Muscle of leg (tissue), 11 donors: ENCODE data around the gene NEGR1. TPM values are rescaled to one million over a fixed set of nuclear protein-coding genes. Genes with fewer than 3 reads are reported as not detected.
A peak's percentile ranks its signal among the peaks of the same experiment; 100 is the strongest.

Source experiments
- DNase-seq: peaks from one replicate; pipeline ENCODE4 v3.0.0; 2013
- H3K27ac ChIP-seq: one replicate; pipeline ENCODE4 v1.5.1; 2013; ENCODE audit warnings: mild to moderate bottlenecking, low read length, control low read depth
- H3K27me3 ChIP-seq: one replicate; pipeline ENCODE4 v1.6.1; 2013; ENCODE audit warnings: low read length; ENCODE audit not compliant: control insufficient read depth, insufficient read depth
- H3K36me3 ChIP-seq: one replicate; pipeline ENCODE4 v1.6.1; 2013; ENCODE audit warnings: low read length; ENCODE audit not compliant: control insufficient read depth, insufficient read depth
- H3K4me1 ChIP-seq: one replicate; pipeline ENCODE4 v1.6.1; 2013; ENCODE audit warnings: low read length; ENCODE audit not compliant: control insufficient read depth, insufficient read depth
- H3K4me3 ChIP-seq: one replicate; pipeline ENCODE4 v1.5.1; 2013; ENCODE audit warnings: low read length, control low read depth
- H3K9me3 ChIP-seq: replicated peaks from 2 replicates; pipeline ENCODE4 v1.6.1; 2013; ENCODE audit warnings: low read depth, low read length; ENCODE audit not compliant: control insufficient read depth
- WGBS: methylation state at CpG from one replicate; pipeline ENCODE4 v1.1.5; 2013; ENCODE audit warnings: missing lambda C conversion rate; ENCODE audit not compliant: insufficient coverage; 5-methylcytosine and 5-hydroxymethylcytosine counted together
- polyA plus RNA-seq, 8 donors: library from polyadenylated mRNA; unstranded; fragments of 120-200 nt; gene quantifications; one replicate each; pipeline versions ENCODE4 v1.2.1 to v1.2.3, GENCODE V29; 2013; ENCODE audit warnings: inconsistent platforms in 1 of 8, low replicate concordance in 1 of 8; ENCODE audit not compliant: insufficient read length in 8 of 8, insufficient read depth in 1 of 8
- total RNA-seq: library from RNA; stranded (reverse); fragments of 120-200 nt; gene quantifications from one replicate; pipeline ENCODE4 v1.2.4, GENCODE V29; 2013

NEGR1 gene
- total and polyA plus RNA-seq, 9 donors: 15.5 to 24.1 (median 22.1) TPM

- no peak overlapping the region for H3K4me3 ChIP-seq
- no peak for DNase-seq
- WGBS: 80% methylated on average over 3 of the region's 4 CpGs
Observed at GRCh38 chr1:71753746-71754145, 528.6 kb downstream of the NEGR1 start.

DNA sequence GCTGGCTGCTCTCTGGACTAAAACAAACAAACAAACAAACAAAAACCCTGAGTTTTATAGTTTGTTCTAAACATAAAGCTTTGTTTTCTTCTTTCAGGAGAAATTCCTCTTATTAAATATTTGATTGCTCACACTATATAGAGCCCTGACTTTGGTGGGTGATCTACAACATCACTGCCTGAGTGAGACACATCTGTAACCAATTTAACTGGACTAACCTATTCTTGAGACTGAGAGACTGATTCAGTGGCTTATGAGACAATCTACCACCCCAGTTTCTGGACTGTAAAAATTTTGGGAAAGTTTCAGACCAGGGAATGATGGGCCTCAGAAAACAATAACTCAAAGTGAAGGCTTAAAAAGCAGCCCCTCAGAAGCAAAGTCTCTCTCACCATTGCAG lies 537.0 kb downstream of the NEGR1 start:
- peak; percentile 23 for DNase-seq
- Histone ChIP-seq H3K27me3 (no peaks in the 10 kb centered on the region), H3K4me1 (no peaks in the 10 kb centered on the region), H3K27ac (no peak overlapping the region), H3K36me3 (no peaks in the 10 kb centered on the region), H3K4me3 (no peak overlapping the region), H3K9me3 (no peaks in the 10 kb centered on the region)

More at GRCh38 chr1:71753746-71754145, 528.6 kb downstream of the NEGR1 start:
- no peak overlapping the region for H3K27ac ChIP-seq
- no peaks in the 10 kb centered on the region for H3K36me3 ChIP-seq
- H3K27me3 ChIP-seq: no peaks in the 10 kb centered on the region
- no peaks in the 10 kb centered on the region for H3K9me3 ChIP-seq
- no peaks in the 10 kb centered on the region for H3K4me1 ChIP-seq

GRCh38 chr1:71743862-71744261 lies 538.5 kb downstream of the NEGR1 start:
- no peaks in the 10 kb centered on the region for H3K4me1 ChIP-seq
- no peaks in the 10 kb centered on the region for H3K27me3 ChIP-seq
- H3K36me3 ChIP-seq: no peaks in the 10 kb centered on the region
- H3K4me3 ChIP-seq: no peak overlapping the region
- H3K9me3 ChIP-seq: no peaks in the 10 kb centered on the region
- no peak overlapping the region for H3K27ac ChIP-seq
- DNase-seq: no peak
- WGBS: no CpG with 5 or more reads among the region's 2 CpGs

- Histone ChIP-seq H3K4me3 (no peak overlapping the region), H3K27ac (no peak overlapping the region), H3K9me3 (no peaks in the 10 kb centered on the region), H3K27me3 (no peaks in the 10 kb centered on the region), H3K36me3 (no peaks in the 10 kb centered on the region), H3K4me1 (no peaks in the 10 kb centered on the region)
- no peak for DNase-seq
- no CpG with 5 or more reads among the region's 2 CpGs for WGBS
Observed at GRCh38 chr1:71738910-71739309, 543.4 kb downstream of the NEGR1 start.

- Histone ChIP-seq H3K27me3 (no peaks in the 10 kb centered on the region), H3K4me1 (no peaks in the 10 kb centered on the region), H3K36me3 (no peaks in the 10 kb centered on the region), H3K27ac (no peak overlapping the region), H3K9me3 (no peaks in the 10 kb centered on the region), H3K4me3 (no peak overlapping the region)
- WGBS: no CpG with 5 or more reads among the region's 1 CpG
- DNase-seq: no peak
Observed at GRCh38 chr1:71738256-71738655, 544.1 kb downstream of the NEGR1 start.

DNA sequence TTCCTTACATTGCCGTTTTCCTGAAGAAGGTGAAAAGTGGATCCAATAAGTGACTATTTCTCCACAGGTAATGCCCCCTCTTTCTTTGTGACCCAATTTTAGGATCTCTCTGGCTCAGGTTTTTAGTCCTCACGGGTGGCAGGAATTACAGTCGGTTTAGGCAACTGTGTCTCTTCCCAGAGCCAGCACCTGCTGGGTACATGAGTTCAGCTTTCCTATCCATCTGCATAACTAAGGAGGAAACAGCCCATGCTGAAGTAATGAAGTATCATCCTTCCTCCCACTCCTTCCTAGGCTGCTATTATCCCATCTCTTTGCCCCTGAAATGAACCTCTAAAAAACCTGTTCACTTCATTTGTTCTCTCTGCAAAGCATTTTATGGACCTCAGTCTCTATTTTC lies 544.6 kb downstream of the NEGR1 start:
- no peaks in the 10 kb centered on the region for H3K4me1 ChIP-seq
- no peak overlapping the region for H3K27ac ChIP-seq
- no peaks in the 10 kb centered on the region for H3K9me3 ChIP-seq
- H3K27me3 ChIP-seq: no peaks in the 10 kb centered on the region
- H3K36me3 ChIP-seq: no peaks in the 10 kb centered on the region
- no peak for DNase-seq
- H3K4me3 ChIP-seq: no peak overlapping the region
- WGBS: 40% methylated on average over 1 of the region's 3 CpGs

- no peaks in the 10 kb centered on the region for H3K27me3 ChIP-seq
- H3K4me3 ChIP-seq: no peak overlapping the region
- no peaks in the 10 kb centered on the region for H3K36me3 ChIP-seq
- no peaks in the 10 kb centered on the region for H3K9me3 ChIP-seq
- WGBS: no CpG with 5 or more reads among the region's 2 CpGs
- H3K27ac ChIP-seq: no peak overlapping the region
- no peaks in the 10 kb centered on the region for H3K4me1 ChIP-seq
- DNase-seq: peak; percentile 36
Observed at GRCh38 chr1:71733121-71733520, 549.2 kb downstream of the NEGR1 start.

- Histone ChIP-seq H3K4me3 (no peak overlapping the region), H3K36me3 (no peaks in the 10 kb centered on the region), H3K27ac (no peak overlapping the region), H3K4me1 (no peaks in the 10 kb centered on the region), H3K9me3 (no peaks in the 10 kb centered on the region), H3K27me3 (no peaks in the 10 kb centered on the region)
- WGBS: no CpG with 5 or more reads among the region's 2 CpGs
- DNase-seq: no peak
Observed at GRCh38 chr1:71721532-71721931, 560.8 kb downstream of the NEGR1 start.

DNA sequence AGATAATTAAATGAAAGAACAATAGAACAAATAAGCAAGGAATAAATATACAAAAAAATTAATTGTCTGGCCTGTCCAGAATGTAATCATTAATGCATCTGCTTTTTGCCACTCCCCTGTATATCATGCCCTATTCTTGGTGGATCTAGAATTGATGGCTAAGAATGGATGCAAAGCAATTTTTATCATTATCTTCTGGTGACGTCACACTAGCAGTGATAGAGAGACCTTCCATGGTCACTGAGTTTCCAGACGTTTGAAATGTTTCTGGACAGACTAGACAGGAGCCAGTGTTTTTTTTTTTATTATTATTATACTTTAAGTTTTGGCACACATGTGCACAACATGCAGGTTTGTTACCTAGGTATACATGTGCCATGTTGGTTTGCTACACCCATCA lies 563.0 kb downstream of the NEGR1 start:
- Histone ChIP-seq H3K27me3 (no peaks in the 10 kb centered on the region), H3K4me3 (no peak overlapping the region), H3K9me3 (no peaks in the 10 kb centered on the region), H3K4me1 (no peaks in the 10 kb centered on the region), H3K36me3 (no peaks in the 10 kb centered on the region), H3K27ac (no peak overlapping the region)
- no CpG with 5 or more reads among the region's 2 CpGs for WGBS
- no peak for DNase-seq

GRCh38 chr1:71717186-71717585 lies 565.2 kb downstream of the NEGR1 start:
- no peaks in the 10 kb centered on the region for H3K4me1 ChIP-seq
- no peaks in the 10 kb centered on the region for H3K9me3 ChIP-seq
- no peaks in the 10 kb centered on the region for H3K36me3 ChIP-seq
- H3K4me3 ChIP-seq: no peak overlapping the region
- no peak overlapping the region for H3K27ac ChIP-seq
- DNase-seq: no peak
- H3K27me3 ChIP-seq: no peaks in the 10 kb centered on the region

DNA sequence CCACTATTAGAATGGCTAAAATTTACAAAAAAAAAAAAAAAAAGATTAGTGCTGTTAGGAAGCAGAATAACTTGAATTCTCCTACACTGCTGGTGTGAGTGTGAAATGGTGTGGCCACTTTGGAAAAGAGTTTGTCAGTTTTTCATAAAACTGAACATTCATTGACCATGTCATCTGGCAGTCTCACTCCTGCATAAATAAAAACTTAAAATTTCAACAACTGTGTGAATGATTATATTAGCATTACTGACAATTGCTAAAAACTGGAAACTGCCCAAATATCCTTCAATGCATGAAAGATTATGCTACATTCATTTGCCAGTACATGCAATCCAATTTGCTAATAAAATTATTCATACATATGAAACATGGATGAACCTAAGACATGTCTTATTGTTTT lies 570.9 kb downstream of the NEGR1 start:
- Histone ChIP-seq H3K9me3 (no peaks in the 10 kb centered on the region), H3K4me3 (no peak overlapping the region)
- DNase-seq: peak; percentile 40

More for the DNA sequence above, 570.9 kb downstream of the NEGR1 start:
- Histone ChIP-seq H3K4me1 (no peaks in the 10 kb centered on the region), H3K27me3 (no peaks in the 10 kb centered on the region), H3K36me3 (no peaks in the 10 kb centered on the region), H3K27ac (no peak overlapping the region)
